HG03025 (cell line): ENCODE data around the gene SLC25A3.
"Not testable (repeated sequence)": the region's sequence is repeated elsewhere in the genome, so short reads cannot be mapped to it uniquely, and the experiment has no call there.

Experiments used
- ATAC-seq: cut with Tn5 transposase; IDR thresholded peaks from one replicate; pipeline ENCODE4 v1.9.1; 2021; ENCODE audit warnings: mild to moderate bottlenecking, moderate library complexity; ENCODE audit not compliant: unreplicated experiment, low FRiP score

SLC25A3 gene

DNA sequence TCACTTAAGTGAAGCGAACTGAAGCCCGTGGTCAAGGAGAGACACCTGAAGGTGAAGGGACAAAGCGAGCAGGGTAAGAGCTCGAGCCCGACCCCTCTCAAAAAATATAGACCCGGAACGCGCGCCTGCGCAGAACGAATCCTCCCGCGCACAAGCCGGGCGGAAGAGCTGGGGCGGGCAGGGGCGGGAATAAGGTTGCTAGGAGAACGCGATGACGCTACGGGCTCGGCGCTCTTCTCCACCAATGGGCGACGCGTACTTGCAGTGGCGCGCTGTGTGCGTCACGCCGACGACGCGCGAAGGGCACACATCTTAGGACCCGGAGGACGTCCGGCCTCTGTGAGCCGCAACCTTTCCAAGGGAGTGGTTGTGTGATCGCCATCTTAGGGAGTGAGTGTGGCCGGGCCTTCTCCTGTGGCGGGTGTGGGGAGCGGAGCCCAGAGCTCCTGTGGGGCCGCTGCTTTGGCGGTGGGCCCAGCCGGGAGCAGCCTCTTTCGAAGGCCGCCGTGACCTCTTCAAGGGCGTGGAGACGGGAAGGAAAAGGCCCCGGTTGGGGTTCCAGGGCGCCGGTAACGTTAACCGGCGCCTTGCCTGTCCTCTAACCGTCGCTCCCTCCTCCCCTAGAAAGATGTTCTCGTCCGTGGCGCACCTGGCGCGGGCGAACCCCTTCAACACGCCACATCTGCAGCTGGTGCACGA, at the start of gene SLC25A3:
SLC25A3 (plus strand) TSS at position 336 of the 699 bp plus-strand sequence; CDS start at position 629, 293 bp downstream.
- ATAC-seq: peak; percentile 98

DNA sequence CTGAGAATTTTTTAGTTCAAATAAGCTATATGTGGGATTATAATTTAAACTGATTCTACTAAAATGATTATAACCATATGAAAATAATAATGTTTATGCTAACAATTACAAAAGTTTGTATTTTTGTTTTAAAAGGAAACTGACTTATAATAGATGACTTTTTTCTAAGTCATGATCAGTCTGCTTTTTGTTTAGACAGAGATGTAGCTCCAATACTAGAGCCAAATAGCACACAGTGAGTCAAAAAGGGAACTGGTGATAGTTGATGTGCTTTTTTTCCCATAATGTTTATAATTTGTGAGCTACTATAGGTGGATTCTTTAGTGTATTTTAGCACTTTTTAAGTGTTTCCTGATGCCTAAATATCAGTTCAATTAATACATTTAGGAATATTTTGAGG, 49.8 kb upstream of the SLC25A3 start:
- no peak for ATAC-seq

DNA sequence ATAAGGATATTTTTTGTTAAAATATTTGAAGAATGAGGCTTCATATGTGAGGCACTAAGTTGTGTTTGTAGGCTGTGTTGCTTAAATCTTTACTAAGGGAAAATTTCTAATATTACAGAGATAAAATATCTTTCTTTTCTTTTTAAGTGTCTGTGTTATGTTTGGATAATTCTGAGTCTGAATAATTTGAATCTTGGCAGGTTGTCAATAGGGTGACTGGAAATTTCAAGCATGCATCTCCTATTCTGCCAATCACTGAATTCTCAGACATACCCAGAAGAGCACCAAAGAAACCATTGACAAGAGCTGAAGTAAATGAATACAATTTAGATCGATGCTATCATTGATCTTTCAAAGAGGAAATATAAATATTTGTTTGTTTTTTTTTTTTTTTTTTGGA, 48.7 kb upstream of the SLC25A3 start:
- no peak for ATAC-seq

DNA sequence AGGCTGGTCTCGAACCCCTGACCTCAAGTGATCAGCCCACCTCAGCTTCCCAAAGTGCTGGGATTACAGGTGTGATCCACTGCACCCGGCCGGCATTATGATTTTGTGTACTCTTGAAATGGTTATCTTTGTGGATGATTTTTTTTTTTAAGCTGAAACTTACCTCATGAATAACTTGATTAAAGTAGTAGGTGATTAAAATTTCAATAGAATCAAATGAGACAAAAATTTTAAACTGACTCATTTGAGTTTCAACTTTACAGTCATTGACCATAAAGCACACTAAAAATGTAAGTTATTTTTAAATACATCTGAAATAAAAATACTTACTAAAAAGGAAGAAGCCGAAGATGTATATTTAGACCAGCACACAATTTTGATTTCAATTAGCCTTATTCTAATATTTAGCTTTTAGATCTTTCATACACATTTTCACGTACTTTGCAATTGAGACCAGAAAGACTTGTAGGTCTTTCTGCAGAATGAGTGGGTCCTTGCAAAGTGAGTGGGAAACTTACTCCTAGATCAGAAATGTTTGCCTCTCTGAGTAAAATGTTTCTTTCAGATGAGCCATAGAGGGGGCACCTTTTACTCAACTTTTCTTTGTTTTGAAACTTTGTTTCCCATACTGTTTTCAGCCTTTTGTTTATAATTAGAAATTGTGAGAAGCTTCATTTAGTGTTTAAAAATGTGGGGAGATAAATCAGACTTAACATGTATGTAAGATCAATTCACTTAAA, 43.9 kb upstream of the SLC25A3 start:
- ATAC-seq: no peak

DNA sequence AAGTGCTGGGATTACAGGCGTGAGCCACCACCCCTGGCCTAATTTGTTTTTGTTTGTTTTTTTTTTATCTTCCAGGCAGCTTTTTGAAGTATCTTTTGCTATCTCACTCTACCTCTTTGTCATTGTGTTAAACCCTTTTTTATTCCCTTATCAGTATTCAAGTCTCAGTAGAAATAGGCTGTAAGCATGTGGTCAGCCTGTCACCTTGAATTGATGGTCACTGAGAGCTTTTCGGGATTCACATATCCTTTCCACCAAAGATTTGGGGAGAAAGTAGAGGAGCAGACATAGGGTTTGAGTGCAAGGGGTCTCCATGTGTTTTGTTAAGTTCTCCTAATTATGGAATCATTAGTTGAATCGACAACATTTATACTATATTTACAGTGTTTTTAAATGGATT, 41.7 kb upstream of the SLC25A3 start:
- no peak for ATAC-seq

DNA sequence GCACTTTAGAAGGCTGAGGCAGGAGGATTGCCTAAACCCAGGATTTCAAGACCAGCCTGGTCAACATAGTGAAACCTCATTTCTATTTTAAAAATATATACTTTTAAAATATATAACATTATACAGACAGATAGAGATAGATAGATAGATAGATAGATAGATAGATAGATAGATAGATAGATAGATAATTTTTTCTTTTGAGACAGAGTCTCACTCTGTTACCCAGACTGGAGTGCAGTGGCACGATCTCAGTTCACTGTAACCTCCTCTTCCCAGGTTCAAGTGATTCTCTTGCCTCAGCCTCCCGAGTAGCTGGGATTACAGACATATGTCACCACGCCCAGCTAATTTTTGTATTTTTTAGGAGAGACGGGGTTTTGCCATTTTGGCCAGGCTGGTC, 35.4 kb upstream of the SLC25A3 start:
- ATAC-seq: not testable (repeated sequence)

DNA sequence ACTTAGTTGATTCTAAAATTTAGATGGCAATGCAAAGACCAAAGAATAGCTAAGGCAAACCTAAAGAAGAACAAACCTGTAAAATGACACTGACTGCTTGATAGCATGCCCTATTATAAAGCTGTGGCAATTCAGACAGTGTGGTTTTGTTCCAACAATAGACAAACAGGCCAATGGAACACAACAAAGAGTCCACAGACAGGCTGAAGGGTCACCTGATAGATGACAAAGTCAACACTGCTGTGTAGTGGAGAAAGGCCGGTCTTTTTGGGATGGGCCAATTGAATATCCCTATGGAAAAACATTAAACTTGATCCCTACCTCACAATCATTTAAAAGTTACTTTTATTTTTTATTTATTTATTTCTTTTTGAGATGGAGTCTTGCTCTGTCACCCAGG, 33.8 kb upstream of the SLC25A3 start:
- no peak for ATAC-seq

DNA sequence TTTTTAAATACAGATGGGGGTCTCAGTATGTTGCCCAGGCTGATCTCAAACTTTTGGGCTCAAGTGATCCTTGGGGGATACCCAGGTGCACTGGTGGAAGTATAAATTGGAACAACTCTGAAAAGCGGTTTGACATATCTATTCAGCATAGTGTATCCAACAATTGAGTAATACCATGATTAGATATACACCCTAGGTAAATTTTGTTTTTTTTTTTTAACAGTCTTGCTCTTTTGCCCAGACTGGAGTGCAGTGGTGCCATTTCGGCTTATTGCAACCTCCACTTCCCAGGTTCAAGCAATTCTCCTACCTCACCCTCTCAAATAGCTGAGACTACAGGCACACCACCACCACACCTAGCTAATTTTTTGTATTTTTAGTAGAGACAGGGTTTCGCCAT, 31.6 kb upstream of the SLC25A3 start:
- ATAC-seq: no peak

DNA sequence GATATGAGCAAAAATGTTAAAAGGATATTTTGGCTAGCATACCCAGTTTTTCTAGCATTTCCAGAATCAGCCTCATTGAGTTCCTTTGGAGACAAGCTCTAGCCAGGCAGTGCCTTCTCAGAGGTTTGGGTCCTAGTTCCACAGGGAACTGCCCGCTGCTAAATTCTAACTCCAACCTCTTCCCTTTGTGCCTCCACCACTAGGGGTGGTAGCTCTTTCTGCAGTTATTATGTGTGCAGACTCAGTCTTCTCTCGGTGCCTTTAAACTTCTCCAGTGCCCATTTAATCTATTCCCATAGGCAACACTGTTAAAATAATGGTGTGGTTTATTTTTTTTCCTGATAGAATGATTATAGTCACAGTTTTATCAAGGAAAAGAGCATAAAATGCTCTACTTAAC, 21.5 kb upstream of the SLC25A3 start:
- no peak for ATAC-seq

DNA sequence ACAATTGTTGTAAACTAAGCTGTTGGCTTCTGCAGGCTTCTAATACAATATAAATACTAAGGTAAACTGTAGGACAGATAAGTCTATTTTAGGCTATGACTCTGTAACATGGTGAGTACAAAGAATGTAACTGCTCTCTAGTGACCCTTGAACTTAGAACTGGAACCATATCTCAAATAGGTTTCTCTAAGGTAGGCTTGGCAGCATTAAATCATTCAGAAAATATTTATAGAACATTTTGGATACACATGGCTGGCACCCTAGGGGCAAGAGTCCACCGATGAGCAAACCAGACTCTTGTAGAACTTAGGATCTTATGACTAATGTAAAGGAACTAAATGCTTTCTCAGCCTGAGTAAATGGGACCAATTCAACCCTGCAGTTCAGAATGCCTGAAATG, 19.4 kb upstream of the SLC25A3 start:
- no peak for ATAC-seq

DNA sequence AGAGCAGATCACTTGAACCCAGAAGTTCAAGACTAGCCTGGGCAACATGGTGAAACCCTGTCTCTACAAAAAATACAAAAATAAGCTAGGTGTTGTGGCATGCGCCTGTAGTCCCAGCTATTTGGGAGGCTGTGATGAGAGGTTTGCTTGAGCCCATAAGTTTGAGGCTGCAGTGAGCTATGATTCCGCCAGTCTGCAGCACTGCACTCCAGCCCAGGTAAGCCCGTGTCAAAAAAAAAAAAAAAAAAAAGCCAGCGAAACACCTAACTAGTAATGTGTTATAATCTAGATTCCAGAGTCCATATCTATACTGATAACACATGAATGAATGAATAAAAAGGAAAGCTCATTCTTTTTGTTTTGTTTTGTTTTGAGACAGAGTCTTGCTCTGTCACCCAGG, 18.5 kb upstream of the SLC25A3 start:
- ATAC-seq: no peak

DNA sequence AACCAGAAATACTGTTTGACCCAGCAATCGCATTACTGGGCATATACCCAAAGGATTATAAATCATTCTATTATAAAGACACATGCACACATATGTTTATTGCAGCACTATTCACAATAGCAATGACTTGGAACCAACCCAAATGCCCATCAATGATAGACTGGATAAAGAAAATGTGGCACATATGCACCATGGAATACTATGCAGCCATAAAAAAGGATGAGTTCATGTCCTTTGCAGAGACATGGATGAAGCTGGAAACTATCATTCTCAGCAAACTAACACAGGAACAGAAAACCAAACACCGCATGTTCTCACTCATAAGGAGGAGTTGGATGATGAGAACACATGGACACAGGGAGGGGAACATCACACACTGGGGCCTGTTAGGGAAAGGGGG, 16.7 kb upstream of the SLC25A3 start:
- ATAC-seq: not testable (repeated sequence)

DNA sequence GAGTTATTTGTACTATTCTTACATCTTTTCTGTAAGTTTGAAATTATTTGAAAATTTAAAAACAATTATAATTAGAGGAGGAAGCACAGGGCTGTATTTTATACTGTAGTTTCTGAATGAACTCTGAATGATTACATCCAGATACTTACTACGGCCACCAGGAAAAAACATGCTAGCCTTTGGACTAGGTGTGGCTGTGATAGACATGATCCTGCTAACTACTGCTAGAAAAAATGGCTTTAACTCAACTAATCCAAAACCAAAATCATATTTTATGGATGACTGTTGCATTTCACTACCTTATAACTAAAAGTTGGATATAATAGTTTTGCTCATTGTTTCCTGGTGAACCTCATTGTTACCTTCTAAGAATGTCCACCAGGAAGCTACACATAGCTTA, 15.1 kb upstream of the SLC25A3 start:
- ATAC-seq: no peak

DNA sequence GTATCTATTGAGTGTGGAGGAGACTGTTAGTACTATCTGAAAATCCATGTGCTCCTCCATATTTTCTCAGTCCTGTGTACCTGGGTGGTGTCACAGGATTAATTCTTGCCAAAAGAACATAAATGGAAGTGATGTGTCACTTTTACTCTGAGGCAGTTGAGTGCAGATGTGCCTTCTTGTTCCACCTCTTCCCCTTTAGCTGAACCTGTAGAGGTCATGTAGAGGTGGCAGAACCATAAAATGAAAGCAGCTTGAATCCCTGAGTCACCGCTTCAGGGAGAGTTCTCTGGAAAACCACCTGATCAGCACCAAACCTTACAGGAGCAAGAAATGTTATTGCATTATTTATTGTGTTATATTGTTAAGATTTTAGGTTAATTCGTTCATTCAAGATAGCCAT, 14.7 kb upstream of the SLC25A3 start:
- no peak for ATAC-seq

DNA sequence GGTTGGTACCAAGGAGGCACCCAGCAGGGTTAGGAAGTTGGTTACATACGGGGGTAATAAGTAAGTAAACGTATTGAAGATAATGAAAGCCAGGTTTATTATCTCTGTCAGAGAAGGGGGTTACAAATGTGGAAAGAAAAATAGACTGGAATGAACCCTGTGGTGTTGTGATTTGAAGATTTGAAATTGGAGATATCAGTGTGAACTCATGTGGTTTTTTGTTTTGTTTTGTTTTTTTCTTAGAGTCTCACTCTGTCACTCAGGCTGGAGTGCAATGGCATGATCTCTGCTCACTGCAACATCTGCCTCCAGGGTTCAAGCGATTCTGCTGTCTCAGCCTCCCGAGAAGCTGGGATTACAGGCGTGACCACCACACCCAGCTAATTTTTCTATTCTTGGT, 14.1 kb upstream of the SLC25A3 start:
- ATAC-seq: no peak

DNA sequence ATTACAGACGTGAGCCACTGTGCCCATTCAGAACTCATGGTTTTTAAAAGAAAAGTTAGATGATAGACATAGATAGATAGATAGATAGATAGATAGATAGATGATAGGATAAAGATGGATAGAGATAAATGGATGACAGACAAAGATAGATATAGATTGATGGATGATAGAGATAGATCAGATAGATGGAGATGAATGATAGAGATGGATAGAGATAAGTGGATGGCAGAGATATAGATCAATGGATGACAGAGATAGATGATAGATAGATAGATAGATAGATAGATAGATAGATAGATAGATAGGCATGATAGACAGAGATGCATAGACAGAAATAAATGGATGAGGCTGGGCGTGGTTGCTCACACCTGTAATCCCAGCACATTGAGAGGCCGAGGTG, 13.7 kb upstream of the SLC25A3 start:
- no peak for ATAC-seq

DNA sequence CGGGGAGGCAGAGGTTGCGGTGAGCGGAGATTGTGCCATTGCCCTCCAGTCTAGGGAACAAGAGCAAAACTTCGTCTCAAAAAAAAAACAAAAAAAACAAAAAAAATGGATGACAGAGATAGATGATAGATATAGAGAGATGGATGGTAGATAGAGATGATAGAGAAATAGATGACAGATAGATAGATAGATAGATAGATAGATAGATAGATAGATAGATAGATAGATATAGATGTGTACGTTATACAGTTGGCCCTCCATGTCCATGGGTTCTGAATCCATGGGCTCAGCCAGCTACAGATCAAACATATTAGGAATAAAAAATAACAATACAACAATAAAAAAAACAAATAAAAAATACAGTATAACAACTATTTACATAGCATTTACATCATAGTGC, 12.8 kb upstream of the SLC25A3 start:
- no peak for ATAC-seq

DNA sequence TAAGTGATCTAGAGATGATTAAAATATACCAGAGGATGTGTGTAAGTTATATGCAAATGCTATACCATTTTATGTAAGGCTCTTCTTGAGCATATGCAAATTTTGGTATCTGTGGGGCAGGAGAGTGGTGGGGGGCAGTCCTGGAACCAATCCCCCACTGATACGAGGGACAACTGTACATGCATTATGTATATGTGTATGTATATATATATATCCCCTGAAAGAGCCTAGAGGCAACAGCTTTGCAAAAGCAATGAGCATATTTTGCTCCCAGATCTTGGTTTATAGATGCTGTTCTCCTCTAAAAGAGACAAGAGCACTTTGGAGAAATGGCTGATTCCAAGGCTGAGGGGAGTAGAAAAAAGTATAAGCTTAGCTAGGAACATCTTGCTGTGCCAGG, 12.4 kb upstream of the SLC25A3 start:
- ATAC-seq: no peak

DNA sequence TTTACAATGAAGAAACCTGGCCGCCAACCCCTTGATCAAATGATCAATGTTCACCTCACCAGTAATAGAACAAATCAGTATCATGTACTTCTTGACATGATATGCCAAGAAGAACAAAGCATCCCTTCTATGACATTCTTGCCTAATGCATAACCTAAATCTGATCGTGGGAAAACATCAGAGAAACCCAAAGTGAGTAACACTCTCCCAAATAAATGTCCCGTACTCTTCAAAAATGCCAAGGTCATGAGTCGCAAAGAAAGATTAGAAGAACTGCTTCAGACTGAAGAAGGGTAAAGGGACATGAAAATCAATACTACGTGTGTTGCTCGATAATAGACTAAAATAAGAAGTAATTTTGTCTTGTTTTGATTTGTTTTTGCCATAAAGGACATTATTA, 11.4 kb upstream of the SLC25A3 start:
- ATAC-seq: no peak

DNA sequence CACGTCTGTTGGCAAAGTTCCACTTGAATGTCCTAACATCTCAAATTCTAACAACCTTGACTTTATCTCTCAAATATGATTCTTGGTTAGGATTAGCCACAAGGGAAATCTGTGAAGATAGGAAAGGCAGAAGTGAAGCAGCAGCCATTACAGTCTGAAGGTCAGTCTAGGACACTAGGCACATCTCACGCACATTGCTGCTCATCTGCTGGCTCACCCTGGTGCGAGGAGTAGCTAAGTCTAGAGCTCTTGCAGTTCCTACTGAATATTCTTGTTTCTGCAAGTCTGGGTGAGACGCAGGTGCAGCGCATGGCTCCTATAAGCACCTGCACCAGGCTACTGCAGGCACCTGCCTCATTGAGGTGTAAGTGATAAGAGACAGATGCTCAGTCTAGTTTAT, 6.4 kb upstream of the SLC25A3 start:
- ATAC-seq: no peak

DNA sequence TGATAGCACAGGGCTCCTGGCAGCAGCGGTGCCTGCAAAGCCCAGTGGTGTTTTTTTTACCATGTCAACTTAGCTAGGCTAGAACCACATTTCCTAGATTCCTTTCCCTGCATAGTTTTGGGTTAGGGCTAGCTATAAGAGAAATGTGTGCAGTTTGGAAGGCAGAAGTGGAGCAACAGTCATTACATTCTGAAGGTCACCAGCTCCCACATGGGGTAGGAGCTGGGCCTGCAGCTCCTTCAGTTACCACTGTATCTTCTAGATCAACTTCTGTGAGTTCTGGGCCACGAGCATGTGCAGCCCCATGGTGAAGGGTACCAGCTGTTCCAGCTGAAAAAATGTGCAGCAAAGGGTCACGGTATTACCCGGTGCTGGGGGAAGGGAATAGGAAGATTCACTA, 2.3 kb upstream of the SLC25A3 start:
- no peak for ATAC-seq

DNA sequence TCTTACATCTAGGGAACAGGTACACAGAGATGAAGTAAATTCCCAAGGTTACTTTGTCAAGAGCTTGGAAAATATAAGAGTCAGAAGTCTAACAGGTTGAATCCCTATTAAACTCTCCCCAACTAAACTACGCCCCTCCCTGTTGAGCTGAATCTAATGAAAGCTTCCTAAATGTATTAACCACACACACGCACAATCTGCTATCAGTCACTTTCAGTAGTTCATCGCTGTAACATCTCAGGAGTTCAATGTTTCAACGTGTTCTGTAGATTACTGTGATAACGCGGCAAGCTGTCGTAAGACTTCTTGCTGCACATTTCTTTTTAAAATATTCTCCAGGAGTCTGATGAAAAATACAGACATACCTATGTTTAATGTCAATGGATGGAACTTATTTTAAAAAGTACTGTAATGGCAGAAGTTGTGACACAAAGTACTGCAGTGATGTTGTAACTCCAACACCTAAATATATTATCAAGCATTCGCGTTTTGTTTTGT, 612 bp upstream of the SLC25A3 start:
- ATAC-seq: no peak
